LNCAP (cell line): ENCODE results near the gene LVRN.

ENCODE experiments used
- TF ChIP-seq, protein P1 (sequence below): fragments of 450-650 bp; IDR thresholded peaks from 2 replicates; pipeline ENCODE4 v1.5.1; 2017; ENCODE audit warnings: mild to moderate bottlenecking

The LVRN gene

DNA sequence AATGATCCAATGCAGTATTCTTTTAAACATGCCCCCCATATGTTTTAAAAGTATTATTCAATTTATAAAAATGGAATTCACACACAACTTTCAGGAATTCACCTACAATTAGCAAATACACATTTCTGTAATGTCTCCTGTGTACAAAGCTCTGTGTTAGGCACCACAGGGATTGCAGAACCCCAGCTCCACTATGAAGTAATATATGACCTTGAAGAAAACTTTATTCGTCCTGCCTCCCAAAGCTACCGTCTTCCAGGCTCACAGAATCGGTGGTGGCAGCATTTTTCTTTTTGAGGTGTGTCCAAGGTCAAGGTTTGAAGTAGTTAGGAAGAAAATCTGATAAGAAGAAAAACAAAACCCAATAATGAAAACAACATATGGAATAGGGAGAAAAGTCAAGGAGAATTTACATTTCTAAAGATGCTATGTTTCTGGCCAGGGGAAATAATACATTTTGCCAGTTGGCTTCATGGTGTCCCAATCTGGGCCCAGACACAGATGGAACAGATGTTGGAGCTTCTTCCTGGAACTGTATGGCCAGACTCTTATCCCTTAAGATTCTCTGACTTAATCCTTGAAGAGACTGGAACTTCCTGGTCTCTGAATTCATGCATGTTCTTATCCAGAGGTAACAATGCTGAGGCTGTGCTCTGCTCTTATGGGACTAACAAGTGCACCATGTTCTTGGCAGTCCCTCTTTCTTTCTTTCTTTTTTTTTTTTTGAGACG lies 22.0 kb upstream of the LVRN start:
- TF ChIP-seq, protein P1, sequence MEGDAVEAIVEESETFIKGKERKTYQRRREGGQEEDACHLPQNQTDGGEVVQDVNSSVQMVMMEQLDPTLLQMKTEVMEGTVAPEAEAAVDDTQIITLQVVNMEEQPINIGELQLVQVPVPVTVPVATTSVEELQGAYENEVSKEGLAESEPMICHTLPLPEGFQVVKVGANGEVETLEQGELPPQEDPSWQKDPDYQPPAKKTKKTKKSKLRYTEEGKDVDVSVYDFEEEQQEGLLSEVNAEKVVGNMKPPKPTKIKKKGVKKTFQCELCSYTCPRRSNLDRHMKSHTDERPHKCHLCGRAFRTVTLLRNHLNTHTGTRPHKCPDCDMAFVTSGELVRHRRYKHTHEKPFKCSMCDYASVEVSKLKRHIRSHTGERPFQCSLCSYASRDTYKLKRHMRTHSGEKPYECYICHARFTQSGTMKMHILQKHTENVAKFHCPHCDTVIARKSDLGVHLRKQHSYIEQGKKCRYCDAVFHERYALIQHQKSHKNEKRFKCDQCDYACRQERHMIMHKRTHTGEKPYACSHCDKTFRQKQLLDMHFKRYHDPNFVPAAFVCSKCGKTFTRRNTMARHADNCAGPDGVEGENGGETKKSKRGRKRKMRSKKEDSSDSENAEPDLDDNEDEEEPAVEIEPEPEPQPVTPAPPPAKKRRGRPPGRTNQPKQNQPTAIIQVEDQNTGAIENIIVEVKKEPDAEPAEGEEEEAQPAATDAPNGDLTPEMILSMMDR = no peak

DNA sequence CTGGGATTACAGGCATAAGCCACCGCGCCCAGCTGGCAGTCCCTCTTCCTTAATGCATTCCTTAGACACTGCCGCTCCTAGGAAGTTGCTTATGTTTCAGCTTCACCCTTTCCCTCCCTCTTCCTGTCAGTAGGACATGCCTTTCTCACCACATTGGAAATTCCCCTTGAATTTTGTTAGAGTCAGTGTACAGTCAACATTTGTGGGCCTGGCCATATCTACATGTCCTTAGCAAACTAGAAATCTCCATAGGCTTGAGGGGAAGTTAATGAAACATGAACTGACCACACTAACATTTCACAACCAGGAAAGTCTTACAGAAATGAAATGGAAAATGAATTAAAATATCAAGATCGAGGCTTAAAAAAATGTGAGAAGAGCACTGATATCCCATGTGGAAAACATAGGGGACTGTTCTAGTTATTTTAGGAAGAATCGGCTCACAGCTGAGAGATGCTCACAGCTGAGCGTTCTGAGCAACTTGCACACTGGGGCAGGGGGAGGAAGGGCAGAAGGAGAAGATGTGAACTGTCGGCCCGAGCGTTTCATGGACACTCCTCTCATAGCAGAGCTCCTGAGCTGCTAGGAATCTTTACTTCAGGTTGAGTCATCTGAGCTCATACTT lies 21.1 kb upstream of the LVRN start:
- TF ChIP-seq, protein P1 = no peak

DNA sequence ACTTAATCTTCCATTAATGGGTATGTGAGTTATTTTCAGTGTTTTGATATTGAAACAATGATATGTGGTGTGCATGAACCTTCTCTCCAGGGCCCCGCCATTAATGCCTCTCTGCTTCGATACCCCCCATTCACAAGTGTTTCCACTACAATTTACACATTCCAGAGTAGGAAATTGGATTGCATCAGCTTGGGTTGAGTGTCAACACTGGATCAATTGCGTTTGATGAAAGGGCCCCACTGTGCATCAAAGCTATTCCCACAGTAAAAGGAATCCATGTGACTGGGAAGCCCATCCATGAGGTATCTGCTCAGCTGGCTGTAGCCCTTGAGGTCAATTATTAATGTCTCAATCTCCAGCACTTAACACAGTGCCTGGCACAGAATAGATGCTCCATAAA lies 17.8 kb upstream of the LVRN start:
- TF ChIP-seq, protein P1 = no peak

DNA sequence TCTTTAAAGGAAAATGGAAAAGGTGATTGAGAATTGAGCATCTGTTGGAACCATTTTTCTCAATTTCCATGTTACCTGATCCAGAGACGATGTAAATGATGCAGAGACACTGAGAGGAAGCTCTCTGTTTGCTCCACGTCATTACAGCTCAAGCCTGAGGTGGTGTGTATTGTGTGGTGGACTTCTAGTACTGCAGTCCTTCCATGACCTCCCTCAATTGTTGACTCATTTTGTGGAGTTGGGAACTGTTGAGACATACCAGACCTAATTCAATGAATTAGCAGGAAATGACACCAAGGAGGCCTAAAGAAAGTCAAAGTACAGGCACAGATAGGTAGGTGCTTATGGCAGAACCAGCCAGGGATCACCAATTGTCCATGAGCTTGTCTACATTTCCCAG lies 15.6 kb upstream of the LVRN start:
- TF ChIP-seq, protein P1 = no peak

DNA sequence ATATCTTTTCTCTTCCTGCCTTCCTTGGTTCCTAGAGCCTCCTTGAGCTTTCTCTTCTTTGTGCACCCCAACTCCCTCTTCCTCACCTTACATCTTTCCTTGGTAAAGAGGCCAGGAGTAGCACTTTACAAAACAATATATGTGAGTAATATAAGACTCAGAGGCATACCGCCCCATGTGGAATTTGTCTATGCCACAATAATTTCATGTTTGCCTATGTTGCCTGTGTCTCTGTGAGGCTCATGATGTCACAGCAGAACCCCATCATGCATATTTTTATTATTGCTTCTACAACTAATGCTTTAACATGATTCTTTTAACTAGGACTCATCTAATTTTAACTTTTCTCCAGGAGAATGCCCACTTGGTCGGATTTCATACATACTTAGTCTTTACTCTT lies 15.0 kb upstream of the LVRN start:
- TF ChIP-seq, protein P1 = no peak

DNA sequence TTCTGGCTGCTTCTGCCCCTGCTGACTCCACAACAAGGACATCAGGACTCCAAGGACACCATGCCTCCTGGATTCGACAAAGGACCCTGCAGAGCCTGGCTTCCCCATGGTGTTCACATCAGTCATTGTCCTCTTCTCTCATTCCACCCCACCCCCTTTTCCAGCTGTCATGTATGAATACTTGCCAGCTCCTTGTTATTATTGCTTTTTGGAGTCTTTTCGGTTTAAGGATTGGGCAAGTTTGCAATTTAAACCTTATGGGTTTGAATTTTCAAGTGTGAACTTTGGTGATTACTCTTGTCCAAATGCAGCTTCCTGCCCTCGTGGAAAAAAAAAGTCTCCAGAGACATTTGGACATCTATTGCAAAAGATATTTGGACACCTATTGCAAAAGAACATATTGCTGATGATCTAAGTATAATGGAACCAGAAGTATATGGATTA lies 14.2 kb upstream of the LVRN start:
- TF ChIP-seq, protein P1 = no peak

DNA sequence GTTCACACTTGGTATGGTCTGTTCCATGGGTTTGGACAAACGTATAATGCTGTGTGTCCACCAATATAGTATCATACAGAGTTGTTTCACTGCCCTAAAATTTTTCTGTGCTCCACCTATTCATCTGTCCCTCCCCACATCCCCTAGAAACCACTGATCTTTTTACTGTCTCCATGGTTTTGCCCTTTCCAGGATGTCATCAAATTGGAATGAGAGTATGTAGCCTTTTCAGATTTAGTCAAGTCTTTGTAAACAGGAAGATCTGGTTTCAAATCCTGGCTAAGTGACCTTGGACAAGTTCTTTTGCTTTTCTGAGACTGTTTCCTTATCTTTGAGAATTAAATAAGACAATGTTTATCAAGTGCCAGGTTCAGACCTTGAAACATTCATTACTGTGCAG lies 13.2 kb upstream of the LVRN start:
- TF ChIP-seq, protein P1 = no peak
